Putamen (tissue), 1 donor: ENCODE data around the gene TMPRSS13.

Source experiments
- DNase-seq: peaks from one replicate; pipeline ENCODE4 v3.0.0-alpha.2; 2016; ENCODE audit warnings: low spot score

The TMPRSS13 gene

GRCh38 chr11:117891362-117891761 is 37.8 kb downstream of the TMPRSS13 start:
- no peak for DNase-seq

DNA sequence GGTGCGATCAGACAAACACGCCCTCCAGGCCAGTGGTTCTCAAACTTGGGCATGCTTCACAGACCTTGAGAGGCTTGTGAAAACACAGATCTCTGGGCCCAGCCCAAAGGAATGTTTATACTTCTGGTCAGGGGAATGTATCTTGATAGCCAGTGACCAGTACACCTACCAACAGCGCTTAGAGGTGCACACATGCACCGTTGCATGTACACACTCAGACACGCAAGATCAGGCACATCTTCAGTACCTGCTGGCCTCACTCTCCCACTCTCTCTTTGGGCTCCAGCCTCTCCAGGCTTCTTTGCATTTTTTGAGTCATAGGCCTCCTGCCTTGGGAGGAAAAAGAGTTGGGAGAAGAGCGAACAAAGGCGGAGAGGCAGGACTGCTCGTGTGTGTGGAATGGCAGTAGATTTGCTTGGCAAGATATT is 41.0 kb downstream of the TMPRSS13 start:
- DNase-seq, result peak; percentile 18

GRCh38 chr11:117887431-117888138 is 41.6 kb downstream of the TMPRSS13 start:
- DNase-seq, result no peak

DNA sequence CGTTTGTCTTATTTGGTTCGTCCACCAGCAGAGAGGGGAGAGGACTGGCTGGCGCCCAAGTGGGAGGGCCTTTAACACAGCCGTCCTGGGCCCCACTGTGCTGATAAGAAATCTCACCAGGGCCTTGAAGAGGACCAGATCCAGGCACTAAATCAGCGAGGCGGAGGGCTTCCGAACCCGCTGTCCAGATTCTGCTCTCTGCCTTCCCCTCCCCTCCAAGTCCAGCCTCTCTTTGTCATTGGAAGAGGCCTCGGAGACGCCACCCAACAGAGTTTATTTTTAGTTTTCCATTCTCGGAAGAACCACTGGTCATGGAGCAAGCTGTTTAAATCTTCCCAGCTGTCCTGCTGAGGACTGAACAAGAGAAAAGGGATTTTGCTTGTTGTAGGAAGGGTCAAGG is 43.4 kb downstream of the TMPRSS13 start:
- no peak for DNase-seq

GRCh38 chr11:117884994-117885393 is 44.2 kb downstream of the TMPRSS13 start:
- no peak for DNase-seq

- DNase-seq, result no peak
These were observed 46.1 kb downstream of the TMPRSS13 start for GRCh38 chr11:117883063-117883462.

DNA sequence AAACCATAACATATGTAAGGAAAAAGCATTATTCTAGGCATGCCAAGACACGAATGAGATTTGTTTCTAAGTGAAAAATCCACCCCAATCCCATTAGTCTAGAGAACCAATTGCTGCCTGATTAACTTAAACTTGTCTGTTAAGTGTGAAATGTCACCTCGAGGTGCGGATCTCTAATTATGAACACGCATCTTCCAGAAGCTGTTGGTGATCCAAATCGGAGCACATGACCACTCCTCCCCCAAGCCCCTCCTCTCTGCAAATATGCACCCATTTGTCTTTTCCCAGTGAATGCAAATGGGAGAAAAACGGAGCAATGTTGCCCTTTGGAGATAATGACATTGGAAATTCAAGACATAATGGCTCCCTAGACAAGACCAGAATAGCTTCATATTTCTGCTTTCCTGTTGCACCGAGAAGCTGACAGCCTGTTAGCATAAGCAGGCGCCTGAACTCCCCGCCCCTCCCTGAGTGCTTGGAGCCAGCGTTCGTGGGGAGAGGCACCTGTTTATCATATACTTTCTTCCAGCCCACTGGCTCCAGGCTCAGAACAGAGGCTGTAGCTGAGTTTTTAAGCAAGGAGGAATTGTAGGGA is 46.8 kb downstream of the TMPRSS13 start:
- DNase-seq, result no peak

DNA sequence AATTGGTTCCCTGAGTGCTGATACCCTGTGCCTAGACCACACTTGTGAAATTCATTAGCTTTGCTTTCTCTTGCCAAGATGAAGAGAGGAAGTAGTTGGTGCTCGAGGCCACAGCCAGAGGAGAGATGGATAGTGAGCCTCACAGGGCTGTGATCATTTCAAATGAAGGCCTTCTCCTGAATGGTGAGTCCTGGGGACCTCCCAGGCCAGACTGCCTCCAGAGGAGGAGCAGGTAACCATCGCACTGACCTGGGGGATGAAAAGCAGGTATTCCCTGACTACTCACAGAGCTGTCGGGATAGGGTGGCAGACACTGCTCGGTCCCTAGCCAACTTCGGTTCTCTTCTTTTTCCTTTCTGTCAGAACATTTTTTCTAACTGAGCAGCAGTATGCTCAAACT is 48.0 kb downstream of the TMPRSS13 start:
- DNase-seq, result no peak

GRCh38 chr11:117879516-117880480 is 49.4 kb downstream of the TMPRSS13 start:
- DNase-seq, result no peak

DNA sequence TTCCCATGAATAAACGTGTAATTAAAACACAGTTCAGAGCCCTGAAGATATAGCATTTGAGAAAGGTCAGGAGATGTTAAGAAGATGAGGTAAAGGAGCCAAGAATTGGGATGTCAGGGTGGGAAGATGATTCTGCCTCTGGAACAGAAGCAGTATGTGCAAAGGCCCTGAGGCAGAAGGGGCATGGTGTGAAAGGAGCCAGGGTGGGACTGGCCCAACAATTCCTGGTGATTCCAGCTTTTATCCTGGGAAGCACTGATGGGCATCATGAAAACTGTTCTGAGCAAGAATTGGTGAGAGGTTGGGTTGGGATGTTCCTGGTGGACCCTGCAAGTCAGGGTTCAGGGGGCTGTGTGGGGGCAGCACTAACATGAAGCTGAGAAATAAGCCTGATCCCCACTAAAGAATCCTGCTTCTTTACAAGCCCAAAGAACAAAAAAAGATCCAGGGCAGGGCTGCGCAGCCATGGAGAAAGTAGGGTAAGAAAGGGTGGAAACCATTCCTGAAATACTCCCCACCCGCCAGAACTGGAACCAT is 50.2 kb downstream of the TMPRSS13 start:
- no peak for DNase-seq

DNA sequence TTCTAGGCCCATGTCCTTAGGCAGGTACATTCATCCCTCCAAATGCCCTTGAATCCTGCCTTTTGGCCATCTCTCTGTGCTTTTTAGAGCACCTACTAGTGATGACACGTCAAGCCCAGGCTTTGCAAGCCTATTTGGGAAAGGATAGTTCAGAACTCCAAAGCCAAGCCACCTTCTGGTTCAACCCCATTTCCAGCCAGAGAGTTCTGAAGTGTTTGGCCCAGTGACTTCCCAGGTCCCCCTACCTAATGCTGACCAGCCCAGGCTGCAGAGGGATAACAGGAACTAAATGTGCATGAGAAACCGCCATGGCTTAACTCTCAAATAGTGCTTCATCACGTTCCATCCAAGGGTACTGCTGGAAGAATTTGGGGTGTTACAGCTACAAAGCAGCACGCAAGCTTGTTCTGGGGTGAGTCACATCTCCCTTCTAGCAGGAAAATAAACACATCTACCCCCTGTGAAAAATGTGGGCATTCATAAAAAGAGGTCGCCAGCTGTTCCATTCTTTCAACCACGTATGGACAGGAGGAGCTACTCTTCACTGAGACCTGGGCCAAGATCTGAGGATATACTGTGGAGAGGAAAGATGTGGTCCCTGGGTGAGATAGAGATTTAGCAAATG is 50.8 kb downstream of the TMPRSS13 start:
- DNase-seq, result no peak

GRCh38 chr11:117877120-117877784 is 52.0 kb downstream of the TMPRSS13 start:
- DNase-seq, result no peak

GRCh38 chr11:117876341-117877119 is 52.7 kb downstream of the TMPRSS13 start, which contains the start of gene FXYD6:
TSS of gene FXYD6 (minus strand) at chr11:117876658. CDS start at chr11:117842776, 33,882 bp downstream.
- DNase-seq, result no peak

DNA sequence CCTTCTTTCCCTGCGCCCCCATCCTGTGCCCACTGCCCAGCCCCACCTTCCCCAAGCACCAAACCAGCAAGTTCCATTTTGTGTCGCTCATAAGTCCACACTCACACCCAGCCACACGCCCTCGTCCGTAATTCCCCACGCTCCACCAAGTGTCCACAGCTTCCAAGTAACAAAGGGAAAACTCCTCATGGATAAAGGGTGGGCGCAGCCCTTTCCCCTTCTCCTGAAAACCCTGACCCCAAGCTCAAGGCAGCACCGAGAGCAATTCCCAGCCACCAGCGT is 53.2 kb downstream of the TMPRSS13 start:
- no peak for DNase-seq

DNA sequence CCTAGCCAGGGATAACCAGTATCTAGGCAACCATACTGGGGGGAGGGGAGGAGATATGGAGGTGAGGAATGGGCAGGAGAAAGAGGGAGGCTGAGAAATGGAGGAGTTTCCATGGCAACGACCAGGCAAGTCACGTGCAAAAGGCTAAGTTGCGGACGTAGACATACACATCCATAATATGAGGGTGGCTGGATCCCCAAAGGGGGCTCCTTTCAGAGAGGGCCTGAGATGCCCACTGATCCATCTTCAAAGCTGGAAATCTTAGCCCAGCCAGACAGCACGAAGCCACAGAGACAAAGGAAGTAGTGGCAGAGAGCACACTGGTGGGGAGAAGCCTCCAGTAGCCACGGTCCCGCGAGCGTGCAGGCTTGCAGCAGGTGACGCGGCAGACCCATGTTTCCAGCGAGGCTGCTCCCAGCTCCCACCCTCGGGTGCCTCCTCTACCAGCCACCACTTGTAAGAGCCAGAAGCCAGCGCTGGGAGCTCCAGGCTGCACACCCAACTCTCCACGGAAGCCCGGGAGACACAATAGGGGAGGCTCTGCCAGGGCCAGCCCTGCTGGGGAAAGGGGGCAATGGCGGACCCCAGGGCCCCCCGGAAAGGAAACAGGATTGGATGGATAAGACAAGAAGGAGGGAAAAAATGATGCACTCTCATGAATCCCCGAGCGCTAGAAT is 53.7 kb downstream of the TMPRSS13 start:
- no peak for DNase-seq

DNA sequence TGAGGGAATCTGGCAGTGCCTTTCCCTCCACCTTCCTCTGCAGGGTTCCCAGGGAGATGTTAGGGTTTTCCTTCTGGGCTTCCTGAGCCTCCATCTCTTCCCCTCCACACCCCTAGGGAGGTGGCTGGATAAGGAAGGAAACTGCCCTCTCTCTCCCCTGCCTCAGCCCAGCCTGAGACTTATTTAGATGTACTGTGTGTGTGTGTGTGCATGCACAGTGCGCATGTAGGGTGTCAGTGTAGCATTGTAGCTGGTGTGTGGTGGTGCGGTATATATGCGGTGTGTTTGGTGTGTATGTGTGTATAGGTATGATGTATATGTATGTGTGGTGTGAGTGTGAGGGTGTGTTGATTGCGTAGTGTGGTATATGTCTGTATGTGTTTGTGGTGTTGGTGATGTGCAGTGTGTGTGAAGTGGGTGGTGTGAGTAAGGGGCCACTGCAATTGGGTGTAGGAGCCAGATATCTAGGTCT is 54.3 kb downstream of the TMPRSS13 start:
- no peak for DNase-seq

GRCh38 chr11:117874253-117874909 is 54.8 kb downstream of the TMPRSS13 start:
- DNase-seq, result no peak

- DNase-seq, result no peak
These were observed 55.4 kb downstream of the TMPRSS13 start for GRCh38 chr11:117873828-117874125.

DNA sequence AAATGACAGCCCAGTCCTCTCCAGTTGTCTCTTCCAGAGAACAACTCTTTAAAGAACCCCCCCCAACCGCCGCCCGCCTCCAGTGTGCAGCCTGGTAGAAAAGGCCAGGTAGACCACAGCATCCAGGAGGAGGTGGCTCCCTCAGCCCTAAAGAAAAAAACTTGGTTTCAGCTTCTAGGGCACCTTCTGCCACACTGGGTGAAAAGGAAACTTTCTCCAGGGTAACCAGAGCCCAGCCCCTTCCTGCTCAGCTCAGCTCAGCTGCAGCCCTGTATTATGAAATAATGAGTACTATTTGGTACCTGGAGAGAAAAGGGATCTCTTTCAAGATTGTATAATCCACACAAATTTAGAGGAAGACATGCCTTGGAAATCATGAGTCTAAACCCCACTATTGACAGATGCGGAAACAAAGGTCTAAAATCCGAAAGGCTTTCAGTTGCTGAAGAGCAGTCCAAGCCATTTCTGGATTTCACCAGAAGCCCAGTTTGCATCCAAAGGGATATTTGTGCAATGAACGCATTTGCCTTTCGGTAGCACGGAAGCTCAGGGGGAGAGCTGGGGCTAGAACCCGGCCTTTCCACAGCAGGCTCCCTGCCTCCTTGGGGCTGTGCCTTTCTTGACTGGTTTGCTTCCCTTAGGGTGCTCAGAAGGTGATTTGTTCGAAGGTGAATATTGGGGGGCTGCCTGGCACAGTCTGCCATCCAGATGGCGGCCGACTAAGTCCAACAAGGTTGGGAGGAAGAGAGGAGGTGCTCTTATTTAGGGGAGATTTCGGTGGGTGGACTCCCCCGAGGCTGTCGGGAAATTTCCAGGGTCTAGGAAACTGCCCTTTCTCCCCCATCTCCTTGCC is 56.0 kb downstream of the TMPRSS13 start:
- DNase-seq, result no peak
